AG09319 (cell line): ENCODE measurements around the gene TACC3.
"Not testable (repeated sequence)": the region's sequence is repeated elsewhere in the genome, so short reads cannot be mapped to it uniquely, and the experiment has no call there.

Experiments
- DNase-seq: peaks from one replicate; pipeline ENCODE4 v3.0.0-alpha.2; 2010; ENCODE audit warnings: low read depth; ENCODE audit errors: extremely low read depth
- CTCF ChIP-seq: IDR thresholded peaks from 2 replicates; pipeline ENCODE4 v1.5.1; 2011; ENCODE audit warnings: low read depth, mild to moderate bottlenecking, inconsistent platforms, low read length, moderate library complexity

TACC3 gene

GRCh38 chr4:1690698-1691097 lies 30.6 kb upstream of the TACC3 start:
- no peak for TF ChIP-seq CTCF
- DNase-seq, result no peak

- TF ChIP-seq CTCF, result no peak
- no peak for DNase-seq
These were observed 29.5 kb upstream of the TACC3 start for GRCh38 chr4:1691737-1692373.

- peak; percentile 91 for TF ChIP-seq CTCF
- peak; percentile 40 for DNase-seq
These were observed 28.0 kb upstream of the TACC3 start for GRCh38 chr4:1693131-1693896.

- TF ChIP-seq CTCF, result no peak
- DNase-seq, result no peak
These were observed 25.4 kb upstream of the TACC3 start for GRCh38 chr4:1695913-1696312.

- DNase-seq, result not testable (repeated sequence)
These were observed 19.6 kb upstream of the TACC3 start for GRCh38 chr4:1701671-1702070.

GRCh38 chr4:1703867-1704266 lies 17.5 kb upstream of the TACC3 start:
- no peak for DNase-seq
- TF ChIP-seq CTCF, result no peak

- no peak for TF ChIP-seq CTCF
These were observed 15.6 kb upstream of the TACC3 start for GRCh38 chr4:1705732-1706131.

More at GRCh38 chr4:1705732-1706131, 15.6 kb upstream of the TACC3 start:
- no peak for DNase-seq
